ENCODE data around the gene SLC10A3. TPM values are rescaled to one million over a fixed set of nuclear protein-coding genes. Genes with fewer than 3 reads are reported as not detected.

SLC10A3 gene
- polyA plus RNA-seq, 3 donors, result 25.3 to 33.1 (median 26.7) TPM

DNA sequence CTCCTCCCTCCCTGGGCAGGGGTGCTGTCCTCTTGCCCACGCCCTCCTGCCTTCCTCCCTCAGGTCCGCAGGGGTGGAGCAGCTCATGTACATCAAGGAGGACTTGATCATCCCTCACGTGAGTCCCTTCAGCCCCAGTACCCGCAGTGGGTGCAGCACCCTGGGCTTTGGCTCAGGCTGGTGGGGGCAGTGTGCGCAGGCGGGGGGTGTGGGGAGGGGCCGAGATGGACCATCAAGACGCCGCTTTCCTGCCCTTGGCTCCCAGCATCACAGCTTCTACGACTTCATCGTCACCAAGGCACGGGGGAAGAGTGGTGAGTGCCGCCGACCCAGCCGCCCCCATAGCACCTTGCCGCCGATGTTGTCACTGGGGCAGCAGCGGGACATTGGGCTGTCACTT, 40.8 kb downstream of the SLC10A3 start:
- TF ChIP-seq, protein P1, sequence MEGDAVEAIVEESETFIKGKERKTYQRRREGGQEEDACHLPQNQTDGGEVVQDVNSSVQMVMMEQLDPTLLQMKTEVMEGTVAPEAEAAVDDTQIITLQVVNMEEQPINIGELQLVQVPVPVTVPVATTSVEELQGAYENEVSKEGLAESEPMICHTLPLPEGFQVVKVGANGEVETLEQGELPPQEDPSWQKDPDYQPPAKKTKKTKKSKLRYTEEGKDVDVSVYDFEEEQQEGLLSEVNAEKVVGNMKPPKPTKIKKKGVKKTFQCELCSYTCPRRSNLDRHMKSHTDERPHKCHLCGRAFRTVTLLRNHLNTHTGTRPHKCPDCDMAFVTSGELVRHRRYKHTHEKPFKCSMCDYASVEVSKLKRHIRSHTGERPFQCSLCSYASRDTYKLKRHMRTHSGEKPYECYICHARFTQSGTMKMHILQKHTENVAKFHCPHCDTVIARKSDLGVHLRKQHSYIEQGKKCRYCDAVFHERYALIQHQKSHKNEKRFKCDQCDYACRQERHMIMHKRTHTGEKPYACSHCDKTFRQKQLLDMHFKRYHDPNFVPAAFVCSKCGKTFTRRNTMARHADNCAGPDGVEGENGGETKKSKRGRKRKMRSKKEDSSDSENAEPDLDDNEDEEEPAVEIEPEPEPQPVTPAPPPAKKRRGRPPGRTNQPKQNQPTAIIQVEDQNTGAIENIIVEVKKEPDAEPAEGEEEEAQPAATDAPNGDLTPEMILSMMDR (IDR thresholded peaks at IDR 0.05), result no peak
- intact Hi-C loops (cut with micrococcal nuclease), result no loop called here
- H3K4me1 ChIP-seq (ENCODE audit: control insufficient read depth in 1 of 2, insufficient read depth in 2 of 2, low read length in 2 of 2), result peaks cover 7 to 10% of the 10 kb centered on the region in 2 donors
- no peak for DNase-seq
- peaks cover 8% of the 10 kb centered on the region for H3K79me2 ChIP-seq (ENCODE audit: insufficient read depth, low read length)
- H3K4me3 ChIP-seq (replicated peaks in 1 of 3; ENCODE audit: low read depth in 2 of 3, low read length in 3 of 3), result no peak overlapping the region
- H3K9me3 ChIP-seq (replicated peaks in 1 of 2; ENCODE audit: control insufficient read depth in 1 of 2, insufficient read depth in 1 of 2, low read length in 2 of 2), result no peaks in the 10 kb centered on the region
- no peak overlapping the region for H3K27ac ChIP-seq (ENCODE audit: low read depth in 1 of 2, low read length in 2 of 2)
- Mint-ChIP-seq H3K27me3 (ENCODE audit: low read depth in 3 of 3) (peaks cover 0 to 15% (median 0%) of the 10 kb centered on the region in 3 donors), H3K27ac (no peak overlapping the region), H3K4me1 (peaks cover 6% of the 10 kb centered on the region), H3K4me3 (no peak overlapping the region), H3K9me3 (peaks cover 0 to 2% (median 0%) of the 10 kb centered on the region in 7 donors), H3K36me3 (peaks cover 53 to 65% of the 10 kb centered on the region in 2 donors)
- H3K4me2 ChIP-seq (replicated peaks; ENCODE audit: extremely low read depth, low read length, poor library complexity, severe bottlenecking), result no peak overlapping the region
- peaks cover 9% of the 10 kb centered on the region for H4K20me1 ChIP-seq (ENCODE audit: insufficient read depth, low read length)
- H3K36me3 ChIP-seq (replicated peaks in 1 of 2; ENCODE audit: control insufficient read depth in 1 of 2, insufficient read depth in 2 of 2, low read length in 2 of 2), result peaks cover 40 to 45% of the 10 kb centered on the region in 2 donors
- WGBS (ENCODE audit: insufficient coverage), result 100% methylated on average over 6 of the region's 18 CpGs
- H3K9ac ChIP-seq (ENCODE audit: insufficient read depth, low read length, poor library complexity, severe bottlenecking), result no peak overlapping the region
- no peaks in the 10 kb centered on the region for H3K27me3 ChIP-seq (ENCODE audit: control insufficient read depth in 2 of 2, insufficient read depth in 2 of 2, low read length in 2 of 2)
- no peak overlapping the region for H2AFZ ChIP-seq (ENCODE audit: insufficient read depth, low read depth, low read length, poor library complexity, severe bottlenecking)

DNA sequence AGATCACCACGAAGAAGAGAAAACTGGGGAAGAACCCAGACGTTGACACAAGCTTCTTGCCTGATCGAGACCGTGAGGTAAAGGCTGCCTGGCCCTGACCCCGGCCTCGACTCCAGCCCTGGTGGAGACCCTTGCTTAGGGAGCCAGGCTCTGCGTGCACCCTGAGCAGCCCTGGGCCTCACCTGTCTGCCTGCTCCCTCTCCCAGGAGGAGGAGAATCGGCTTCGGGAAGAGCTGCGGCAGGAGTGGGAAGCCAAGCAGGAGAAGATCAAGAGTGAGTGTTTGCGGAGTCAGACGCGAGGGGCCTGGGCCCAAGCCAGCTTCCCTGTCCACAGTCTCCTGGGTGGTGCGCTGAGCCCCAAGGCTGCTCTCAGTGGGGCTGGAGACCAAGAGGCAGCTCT, 41.9 kb downstream of the SLC10A3 start:
- no peak overlapping the region for H3K27ac Mint-ChIP-seq
- H3K4me2 ChIP-seq (replicated peaks; ENCODE audit: extremely low read depth, low read length, poor library complexity, severe bottlenecking), result no peak overlapping the region
- WGBS (ENCODE audit: insufficient coverage), result 100% methylated on average over 7 of the region's 14 CpGs
- H3K4me1 Mint-ChIP-seq, result peaks cover 7% of the 10 kb centered on the region
- no peak overlapping the region for H3K4me3 Mint-ChIP-seq
- peaks cover 52 to 64% of the 10 kb centered on the region in 2 donors for H3K36me3 Mint-ChIP-seq
- TF ChIP-seq, protein P1 (IDR thresholded peaks at IDR 0.05), result no peak
- intact Hi-C loops (cut with micrococcal nuclease), result no loop called here
- no peak overlapping the region for H3K4me3 ChIP-seq (replicated peaks in 1 of 3; ENCODE audit: low read depth in 2 of 3, low read length in 3 of 3)
- H3K9ac ChIP-seq (ENCODE audit: insufficient read depth, low read length, poor library complexity, severe bottlenecking), result no peak overlapping the region
- peaks cover 0 to 15% (median 0%) of the 10 kb centered on the region in 3 donors for H3K27me3 Mint-ChIP-seq (ENCODE audit: low read depth in 3 of 3)
- peaks cover 13 to 17% of the 10 kb centered on the region in 2 donors for H3K4me1 ChIP-seq (ENCODE audit: control insufficient read depth in 1 of 2, insufficient read depth in 2 of 2, low read length in 2 of 2)
- DNase-seq, result no peak
- H3K36me3 ChIP-seq (replicated peaks in 1 of 2; ENCODE audit: control insufficient read depth in 1 of 2, insufficient read depth in 2 of 2, low read length in 2 of 2), result peaks cover 40 to 45% of the 10 kb centered on the region in 2 donors
- H3K79me2 ChIP-seq (ENCODE audit: insufficient read depth, low read length), result peaks cover 10% of the 10 kb centered on the region
- peaks cover 9% of the 10 kb centered on the region for H4K20me1 ChIP-seq (ENCODE audit: insufficient read depth, low read length)
- no peaks in the 10 kb centered on the region for H3K27me3 ChIP-seq (ENCODE audit: control insufficient read depth in 2 of 2, insufficient read depth in 2 of 2, low read length in 2 of 2)
- H3K27ac ChIP-seq (ENCODE audit: low read depth in 1 of 2, low read length in 2 of 2), result no peak overlapping the region
- H3K9me3 ChIP-seq (replicated peaks in 1 of 2; ENCODE audit: control insufficient read depth in 1 of 2, insufficient read depth in 1 of 2, low read length in 2 of 2), result no peaks in the 10 kb centered on the region
- no peak overlapping the region for H2AFZ ChIP-seq (ENCODE audit: insufficient read depth, low read depth, low read length, poor library complexity, severe bottlenecking)
- H3K9me3 Mint-ChIP-seq, result peaks cover 0 to 4% (median 0%) of the 10 kb centered on the region in 7 donors
